WTC11 (cell line): ENCODE measurements around the gene GLS. TPM values are rescaled to one million over a fixed set of nuclear protein-coding genes. Genes with fewer than 3 reads are reported as not detected.

Experiments used
- ATAC-seq: fragments of 200-7000 bp; cut with Tn5 transposase; 2 replicates; pipeline ENCODE4 v1.10.0; 2021; ENCODE audit warnings: mild to moderate bottlenecking, moderate library complexity
- CTCF ChIA-PET: fragments of 300-600 bp; sonication (Branson Sonifier 250); formaldehyde crosslinking; loops from one replicate; lab custom pipeline; 2021; ENCODE audit warnings: antibody characterized with exemption; lab: Charles Lee
- POLR2A ChIA-PET: fragments of 350-600 bp; sonication (Branson Sonifier 250); formaldehyde crosslinking; loops from one replicate; lab custom pipeline; 2021; ENCODE audit warnings: antibody characterized with exemption; lab: Charles Lee
- DNase-seq: peaks from one replicate; pipeline ENCODE4 v3.0.0; 2021; ENCODE audit warnings: low spot score
- H3K27ac Mint-ChIP-seq: 2 replicates; pipeline ENCODE4 v1.8.0; 2021; ENCODE audit warnings: mixed read lengths
- H3K27me3 Mint-ChIP-seq: 2 replicates; pipeline ENCODE4 v1.8.0; 2021; ENCODE audit warnings: low read depth, mild to moderate bottlenecking, moderate library complexity, mixed read lengths
- H3K36me3 Mint-ChIP-seq: 2 replicates; pipeline ENCODE4 v1.8.0; 2021; ENCODE audit warnings: mixed read lengths
- H3K4me1 Mint-ChIP-seq: 2 replicates; pipeline ENCODE4 v1.8.0; 2022; ENCODE audit warnings: mixed read lengths
- H3K4me3 Mint-ChIP-seq: 2 replicates; pipeline ENCODE4 v1.8.0; 2021; ENCODE audit warnings: mild to moderate bottlenecking, moderate library complexity, mixed read lengths
- H3K9me3 Mint-ChIP-seq: 2 replicates; pipeline ENCODE4 v1.8.0; 2021; ENCODE audit warnings: mixed read lengths
- ATF6 ChIP-seq: sonication (generic); formaldehyde crosslinking; IDR thresholded peaks from 2 replicates; pipeline ENCODE4 v1.8.1; 2023; ENCODE audit warnings: mild to moderate bottlenecking, missing genetic modification reagents
- CDX4 ChIP-seq: fragments of 250-450 bp; sonication (Bioruptor Pico); IDR thresholded peaks from 2 replicates; pipeline ENCODE4 v1.9.0; 2021; ENCODE audit warnings: moderate library complexity, mild to moderate bottlenecking, inconsistent platforms, borderline replicate concordance
- ELF4 ChIP-seq: sonication (generic); formaldehyde crosslinking; IDR thresholded peaks from 2 replicates; pipeline ENCODE4 v1.8.1; 2022; ENCODE audit warnings: low read depth, mild to moderate bottlenecking, moderate library complexity, missing genetic modification reagents
- ERG ChIP-seq: fragments of 250-450 bp; sonication (Bioruptor Pico); IDR thresholded peaks from 2 replicates; pipeline ENCODE4 v1.8.0; 2021; ENCODE audit warnings: mild to moderate bottlenecking
- ESRRA ChIP-seq: sonication (generic); formaldehyde crosslinking; IDR thresholded peaks from 2 replicates; pipeline ENCODE4 v1.8.1; 2022; ENCODE audit warnings: mild to moderate bottlenecking, missing genetic modification reagents, borderline replicate concordance
- FOXJ3 ChIP-seq: sonication (generic); formaldehyde crosslinking; IDR thresholded peaks from 2 replicates; pipeline ENCODE4 v1.9.0; 2021; ENCODE audit warnings: missing genetic modification reagents, mild to moderate bottlenecking, borderline replicate concordance
- FOXP1 ChIP-seq: sonication (generic); formaldehyde crosslinking; IDR thresholded peaks from 2 replicates; pipeline ENCODE4 v1.8.0; 2022; ENCODE audit warnings: missing genetic modification reagents, mild to moderate bottlenecking, moderate library complexity, borderline replicate concordance
- GRHL2 ChIP-seq: fragments of 250-450 bp; sonication (Bioruptor Pico); IDR thresholded peaks from 2 replicates; pipeline ENCODE4 v1.8.0; 2022; ENCODE audit warnings: mild to moderate bottlenecking, moderate library complexity; ENCODE audit not compliant: insufficient replicate concordance, severe bottlenecking
- HMGA2 ChIP-seq: fragments of 250-450 bp; sonication (Bioruptor Pico); IDR thresholded peaks from 2 replicates; pipeline ENCODE4 v1.4.0; 2021; ENCODE audit warnings: mild to moderate bottlenecking, moderate library complexity
- JAZF1 ChIP-seq: fragments of 250-450 bp; sonication (Bioruptor Pico); IDR thresholded peaks from 2 replicates; pipeline ENCODE4 v1.9.0; 2021; ENCODE audit warnings: moderate library complexity, mild to moderate bottlenecking, inconsistent platforms
- PREB ChIP-seq: sonication (generic); formaldehyde crosslinking; IDR thresholded peaks from 2 replicates; pipeline ENCODE4 v1.8.1; 2022; ENCODE audit warnings: mild to moderate bottlenecking, missing genetic modification reagents, moderate library complexity, borderline replicate concordance
- SMAD3 ChIP-seq: sonication (generic); formaldehyde crosslinking; IDR thresholded peaks from 2 replicates; pipeline ENCODE4 v1.8.0; 2022; ENCODE audit warnings: missing genetic modification reagents, mild to moderate bottlenecking, borderline replicate concordance
- STAT6 ChIP-seq: sonication (generic); formaldehyde crosslinking; conservative IDR thresholded peaks from 2 replicates; pipeline ENCODE4 v1.8.1; 2023; ENCODE audit warnings: mild to moderate bottlenecking, low read depth, missing genetic modification reagents, moderate library complexity
- TCF7 ChIP-seq: sonication (generic); formaldehyde crosslinking; IDR thresholded peaks from 2 replicates; pipeline ENCODE4 v1.8.0; 2022; ENCODE audit warnings: mild to moderate bottlenecking, low read depth, missing genetic modification reagents, moderate library complexity
- ZBTB43 ChIP-seq: sonication (generic); formaldehyde crosslinking; IDR thresholded peaks from 2 replicates; pipeline ENCODE4 v1.8.1; 2023; ENCODE audit warnings: mild to moderate bottlenecking, missing genetic modification reagents
- ZNF121 ChIP-seq: sonication (generic); formaldehyde crosslinking; IDR thresholded peaks from 2 replicates; pipeline ENCODE4 v1.8.0; 2023; ENCODE audit warnings: missing genetic modification reagents
- ZNF219 ChIP-seq: sonication (generic); formaldehyde crosslinking; IDR thresholded peaks from 2 replicates; pipeline ENCODE4 v1.8.0; 2023; ENCODE audit warnings: missing genetic modification reagents, mild to moderate bottlenecking, borderline replicate concordance
- total RNA-seq: library from RNA; stranded (reverse); gene quantifications from 3 replicates; pipeline ENCODE4 v1.2.3, GENCODE V29; 2021
- TF ChIP-seq, protein P1 (sequence below): sonication (generic); formaldehyde crosslinking; IDR thresholded peaks from 2 replicates; pipeline ENCODE4 v1.8.0; 2023; ENCODE audit warnings: missing genetic modification reagents

Gene GLS
- total RNA-seq, 1 experiment from 2014 or later: 115 TPM

DNA sequence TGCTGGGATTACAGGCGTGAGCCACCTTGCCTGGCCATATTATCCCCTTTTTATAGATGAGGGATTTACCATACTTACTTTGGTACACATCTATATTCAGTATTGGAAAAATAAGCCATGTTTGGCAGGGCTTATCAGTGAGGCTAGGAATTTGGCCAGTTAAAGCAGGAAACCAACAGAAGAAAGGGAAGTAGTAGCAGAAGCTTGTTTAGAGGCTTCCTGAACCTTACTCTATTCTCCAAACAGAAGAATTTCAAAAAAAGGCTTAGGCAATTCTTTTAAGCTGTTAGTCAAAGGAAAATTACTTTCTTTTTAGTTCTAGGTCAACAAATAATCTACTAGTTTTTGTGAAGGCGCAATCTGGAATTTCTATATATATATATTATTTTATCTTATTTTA lies 3.2 kb upstream of the GLS start (continued):
- TF ChIP-seq CDX4 (CRISPR knock-in tag) (no peak), FOXP1 (CRISPR knock-in tag) (no peak), ESRRA (CRISPR knock-in tag) (no peak), TCF7 (CRISPR knock-in tag) (no peak), ERG (CRISPR knock-in tag) (no peak), STAT6 (CRISPR knock-in tag) (no peak), HMGA2 (no peak), JAZF1 (no peak), ATF6 (CRISPR knock-in tag) (no peak)

DNA sequence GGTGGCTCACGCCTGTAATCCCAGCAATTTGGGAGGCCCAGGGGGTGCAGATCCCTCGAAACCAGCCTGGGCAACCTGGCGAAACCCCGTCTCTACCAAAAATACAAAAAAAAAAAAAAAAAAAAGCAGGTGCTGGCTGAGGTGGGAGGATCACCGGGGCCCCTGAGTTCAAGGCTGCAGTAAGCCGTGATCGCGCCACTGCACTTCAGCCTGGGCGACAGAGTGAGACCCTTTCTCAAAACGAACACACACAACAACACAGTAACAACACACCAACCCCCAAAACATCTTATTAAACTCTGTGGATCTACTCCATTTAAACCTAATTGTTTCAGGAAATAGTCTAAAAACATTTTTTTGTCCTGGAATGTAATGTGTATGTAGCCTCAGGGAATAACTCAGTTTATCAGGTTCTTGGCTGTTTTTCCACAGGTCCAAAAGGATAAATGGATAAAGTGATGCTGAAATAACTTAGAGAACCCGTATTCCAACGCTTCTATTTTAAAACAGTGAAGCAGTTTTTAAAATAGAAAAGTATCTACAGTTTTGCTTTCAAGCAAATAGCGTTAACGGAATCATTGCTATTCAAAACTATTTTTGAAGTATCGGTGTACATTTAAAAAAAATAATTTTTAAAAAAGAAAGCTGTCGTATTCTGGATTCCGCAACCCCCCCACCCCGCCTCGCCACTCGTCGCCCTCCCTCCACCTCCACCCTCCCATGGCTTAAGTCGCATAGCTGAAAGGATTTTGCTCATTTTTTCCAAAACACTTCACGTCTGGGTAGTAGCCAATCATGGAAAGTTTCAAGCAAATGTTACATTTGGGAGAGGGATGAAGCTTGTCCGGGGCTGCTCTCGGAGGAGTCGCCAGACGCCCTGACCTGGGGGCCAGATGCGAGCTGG lies 895 bp upstream of the GLS start:
- POLR2A ChIA-PET: interaction anchor here (0.7 to 1.6 kb wide), 2 partner anchors 13 to 99 kb away, joined by 3 to 4 read pairs; no protein-coding TSS in a partner anchor
- no peak for ATAC-seq
- peak overlapping the region; percentile 85 for H3K4me3 Mint-ChIP-seq

More for the DNA sequence above, 895 bp upstream of the GLS start:
- CTCF ChIA-PET: interaction anchor here (0.6 to 1.9 kb wide), 3 partner anchors 17 to 675 kb away, joined by 3 to 12 read pairs (median 3); no protein-coding TSS in a partner anchor
- TF ChIP-seq SMAD3 (CRISPR knock-in tag) (no peak), ZBTB43 (CRISPR knock-in tag) (no peak), PREB (no peak), ZNF121 (CRISPR knock-in tag) (peak; percentile 96), ZNF219 (CRISPR knock-in tag) (no peak), ELF4 (no peak), GRHL2 (CRISPR knock-in tag) (no peak), FOXJ3 (no peak)
- TF ChIP-seq, protein P1, sequence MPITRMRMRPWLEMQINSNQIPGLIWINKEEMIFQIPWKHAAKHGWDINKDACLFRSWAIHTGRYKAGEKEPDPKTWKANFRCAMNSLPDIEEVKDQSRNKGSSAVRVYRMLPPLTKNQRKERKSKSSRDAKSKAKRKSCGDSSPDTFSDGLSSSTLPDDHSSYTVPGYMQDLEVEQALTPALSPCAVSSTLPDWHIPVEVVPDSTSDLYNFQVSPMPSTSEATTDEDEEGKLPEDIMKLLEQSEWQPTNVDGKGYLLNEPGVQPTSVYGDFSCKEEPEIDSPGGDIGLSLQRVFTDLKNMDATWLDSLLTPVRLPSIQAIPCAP: no peak
- H3K4me1 Mint-ChIP-seq: peaks cover 35% of the 10 kb centered on the region
- no peaks in the 10 kb centered on the region for H3K9me3 Mint-ChIP-seq
- DNase-seq: no peak
- no peaks in the 10 kb centered on the region; the same call in 1 of the 2 replicates for H3K27me3 Mint-ChIP-seq
- peak overlapping the region; percentile 80; the same call in 1 of the 2 replicates for H3K27ac Mint-ChIP-seq
- peaks cover 7% of the 10 kb centered on the region; the same call in 1 of the 2 replicates for H3K36me3 Mint-ChIP-seq
